IPS-18c (cell line): ENCODE results near the gene IDH3B.

Source experiments
- H3K4me3 ChIP-seq: 2 replicates; pipeline ENCODE4 v1.7.0; 2013; ENCODE audit warnings: low read depth, mild to moderate bottlenecking, low read length, moderate library complexity; ENCODE audit not compliant: insufficient read depth
- H3K9me3 ChIP-seq: one replicate; pipeline ENCODE4 v1.6.1; 2013; ENCODE audit warnings: mild to moderate bottlenecking, low read length, moderate library complexity; ENCODE audit not compliant: control insufficient read depth, insufficient read depth

The IDH3B gene

DNA sequence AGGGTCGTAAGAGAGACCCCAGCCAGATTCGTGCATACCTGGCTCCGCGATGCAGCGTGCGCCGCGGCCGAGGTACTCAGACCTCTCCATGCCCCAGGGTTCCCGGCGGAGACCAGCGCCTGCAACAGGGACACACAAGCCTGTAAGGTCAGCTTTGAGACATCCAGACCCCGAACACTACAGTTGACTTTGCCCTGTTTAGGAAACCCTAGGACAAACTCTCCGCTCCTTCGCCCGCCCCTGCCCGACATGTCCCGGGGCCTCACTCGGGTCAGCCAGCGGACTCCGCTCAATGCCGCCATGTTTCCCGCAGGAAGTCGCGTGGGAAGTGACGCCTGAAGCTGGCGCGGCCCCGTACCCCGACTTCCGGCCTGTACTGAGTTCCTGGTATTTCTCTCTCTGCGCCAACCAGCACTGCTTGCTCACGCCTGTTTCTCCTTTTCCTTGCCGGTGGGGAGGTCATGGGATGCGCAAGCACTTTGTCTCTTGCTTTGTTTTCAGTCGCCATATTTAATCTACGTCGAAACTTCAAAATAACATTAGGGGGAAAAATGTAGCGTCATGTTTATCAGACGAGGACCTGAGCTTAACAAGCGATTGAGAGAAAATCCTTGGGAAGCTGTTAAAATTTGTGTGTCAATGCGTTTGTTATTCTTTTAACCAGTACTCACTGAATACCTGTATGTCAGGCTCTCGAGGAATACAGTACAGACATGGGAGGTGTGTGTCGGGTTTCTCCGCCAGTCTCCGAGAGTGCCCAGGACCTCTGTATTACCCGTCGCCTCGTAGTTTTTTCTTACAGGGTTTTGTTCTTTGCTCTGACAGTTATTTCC, at the start of gene IDH3B:
Gene IDH3B (minus strand): TSS at position 330 of the 833 bp plus-strand sequence. CDS start 28 bp downstream, at position 302.
- no peaks in the 10 kb centered on the region for H3K9me3 ChIP-seq

DNA sequence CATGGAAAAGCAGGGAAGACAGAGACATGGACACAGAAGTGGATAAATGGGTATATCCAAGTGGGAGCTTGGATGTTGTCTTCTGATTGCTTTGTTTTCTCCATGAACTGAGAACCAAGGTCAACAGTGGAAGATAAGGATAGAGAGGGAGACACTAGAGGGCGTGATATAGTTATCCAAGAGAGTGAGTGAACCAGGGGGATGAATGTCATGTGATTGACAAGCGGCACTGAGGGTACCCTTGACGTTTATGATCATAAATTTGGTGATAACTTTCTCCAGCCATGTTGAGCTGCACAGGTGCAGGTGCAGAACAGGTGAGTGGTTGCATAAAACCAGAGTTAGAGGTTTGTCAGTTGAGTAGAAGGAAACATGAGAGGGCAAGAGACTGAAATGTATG, 49.3 kb upstream of the IDH3B start:
- Histone ChIP-seq H3K9me3 (no peaks in the 10 kb centered on the region), H3K4me3 (no peak overlapping the region)

More for the DNA sequence above, at the start of gene IDH3B:
- peak within 1 kb of the TSS; percentile 96 for H3K4me3 ChIP-seq

DNA sequence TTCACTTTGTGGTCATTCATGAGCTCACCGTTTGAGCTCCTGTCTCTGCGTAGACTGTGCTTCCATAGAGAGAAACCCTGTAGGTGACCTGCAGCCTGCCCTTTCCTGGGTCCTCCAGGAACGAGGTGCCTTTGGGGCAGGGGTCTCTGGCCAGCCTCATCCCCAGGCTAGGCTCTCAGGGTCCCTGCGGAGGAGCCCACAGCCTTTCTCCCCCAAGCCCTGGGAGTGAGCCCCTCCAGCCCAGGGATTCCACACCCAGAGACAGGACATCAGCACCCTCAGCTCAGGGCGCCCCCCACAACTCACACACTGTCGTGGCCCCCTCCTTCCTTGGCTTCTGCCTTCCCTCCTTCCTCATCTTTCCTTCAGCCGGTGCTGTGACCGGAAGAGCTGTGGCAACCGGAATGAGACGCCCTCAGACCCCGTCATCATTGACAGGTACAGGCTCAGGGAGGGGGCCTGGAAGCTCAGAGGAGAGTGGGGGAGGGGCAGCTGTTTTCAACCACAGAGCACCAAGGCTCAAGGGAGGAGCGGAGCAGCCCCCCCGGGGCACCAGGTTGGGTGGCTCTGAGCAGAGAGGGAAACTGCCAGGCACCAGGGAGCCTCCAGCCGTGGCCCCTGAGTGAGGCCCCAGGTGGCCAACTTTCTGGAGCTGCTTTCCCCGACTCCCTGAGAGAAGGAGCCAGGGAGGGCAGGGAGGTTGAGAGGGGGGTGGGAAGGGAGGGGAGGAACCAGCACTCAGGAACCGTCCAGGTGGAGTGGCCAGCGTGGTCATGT, 45.4 kb upstream of the IDH3B start:
- Histone ChIP-seq H3K4me3 (no peak overlapping the region), H3K9me3 (no peaks in the 10 kb centered on the region)

DNA sequence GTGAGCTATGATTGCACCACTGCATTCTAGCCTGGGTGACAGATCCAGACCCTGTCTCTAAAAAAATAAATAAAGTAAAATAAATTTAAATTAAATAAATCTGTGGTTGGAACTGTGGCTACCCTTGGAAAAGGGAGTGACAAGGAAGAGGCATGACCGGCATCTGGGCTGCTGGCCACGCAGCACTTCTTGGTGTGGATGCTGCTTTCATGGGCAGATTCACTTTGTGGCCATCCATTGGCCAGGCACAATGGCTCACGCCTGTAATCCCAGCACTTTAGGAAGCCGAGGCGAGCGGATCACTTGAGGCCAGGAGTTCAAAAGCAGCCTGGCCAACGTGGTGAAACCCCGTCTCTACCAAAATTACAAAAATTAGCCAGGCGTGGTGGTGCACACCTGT, 44.6 kb upstream of the IDH3B start:
- H3K9me3 ChIP-seq = no peaks in the 10 kb centered on the region

DNA sequence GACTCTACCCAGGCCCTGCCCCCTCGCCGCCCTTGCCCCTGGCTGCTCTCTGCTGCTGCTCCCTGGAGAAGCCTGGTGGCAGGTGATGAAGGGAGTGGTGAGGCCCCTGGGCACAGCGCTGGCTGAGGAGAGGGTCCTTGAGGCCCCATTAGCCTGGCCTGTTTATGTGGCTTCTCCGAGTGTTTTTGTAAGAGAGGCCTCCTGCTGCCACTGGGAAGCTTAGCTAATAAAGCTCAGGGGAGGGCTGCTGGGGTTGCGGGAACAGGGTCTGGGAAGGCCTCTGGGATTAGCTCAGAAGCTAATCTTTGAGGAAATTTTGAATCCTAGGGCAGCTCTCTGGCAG, 44.0 kb upstream of the IDH3B start:
- H3K9me3 ChIP-seq = peaks cover 2% of the 10 kb centered on the region

More for the DNA sequence above, 44.6 kb upstream of the IDH3B start:
- no peak overlapping the region for H3K4me3 ChIP-seq

DNA sequence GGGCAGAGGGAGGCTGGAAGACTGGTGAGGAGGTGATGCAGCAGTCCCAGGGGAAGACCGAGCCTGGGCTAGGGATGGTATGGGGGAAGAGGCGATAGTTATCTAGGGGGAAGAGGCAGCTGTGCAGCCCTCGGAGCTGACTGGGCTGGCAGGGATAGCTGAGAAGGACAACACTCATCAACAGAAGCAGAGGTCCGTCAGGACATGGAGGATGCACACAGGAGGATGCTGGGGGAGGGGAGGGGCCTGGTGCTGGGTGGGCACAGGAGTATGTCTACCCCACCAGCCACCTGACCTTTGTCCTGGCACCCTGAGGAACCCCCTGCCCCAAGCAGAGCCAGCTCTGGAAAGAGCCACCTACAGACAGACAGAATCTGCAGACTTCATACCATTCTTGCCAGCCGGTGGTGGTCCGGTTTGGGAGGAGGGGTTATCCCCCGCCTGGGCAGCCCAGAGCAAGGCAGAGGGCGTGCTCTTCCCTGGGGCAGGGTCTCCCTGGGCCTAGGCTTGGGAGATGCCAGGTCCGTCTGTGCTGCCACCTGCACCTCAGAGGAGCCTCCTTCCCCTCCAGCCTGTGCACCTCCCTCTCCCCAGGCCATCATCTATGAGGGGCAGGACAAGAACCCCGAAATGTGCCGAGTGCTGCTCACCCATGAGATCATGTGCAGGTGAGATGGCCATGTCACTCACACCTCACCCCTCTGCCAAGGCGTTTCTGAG, 43.5 kb upstream of the IDH3B start:
- no peak overlapping the region for H3K4me3 ChIP-seq

More for the DNA sequence above, 44.0 kb upstream of the IDH3B start:
- no peak overlapping the region for H3K4me3 ChIP-seq

DNA sequence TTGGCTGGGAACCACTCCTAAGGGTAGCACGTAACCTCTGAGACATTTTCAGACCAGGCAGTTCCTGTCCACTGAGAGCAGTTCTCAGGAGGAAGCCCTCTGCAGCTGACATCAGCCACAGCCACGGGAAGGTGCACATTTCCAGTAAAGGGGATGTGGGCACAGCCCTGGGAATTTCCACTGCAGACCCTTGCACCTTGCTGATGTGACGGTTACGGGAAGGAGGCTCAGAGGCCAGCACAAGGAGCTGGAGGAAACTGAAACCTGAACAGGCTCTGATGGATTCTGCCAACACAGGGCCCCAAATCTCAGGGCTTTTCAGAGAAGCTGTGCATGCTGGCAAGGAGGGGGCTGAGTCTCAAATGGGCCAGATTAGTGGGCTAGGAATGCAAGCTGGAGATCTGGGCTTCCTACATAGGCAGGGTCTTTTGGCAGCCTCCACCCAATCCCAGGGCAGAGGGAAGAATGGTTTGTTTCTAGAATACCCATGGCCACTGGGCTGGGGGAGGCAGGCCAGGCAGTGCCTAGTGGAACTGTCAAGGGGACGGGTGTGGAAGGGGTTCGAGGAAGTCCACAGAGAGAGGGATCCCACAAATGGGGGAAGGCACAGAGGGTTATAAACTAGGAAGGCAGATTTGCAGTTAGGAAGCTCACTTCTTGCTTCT, 42.8 kb upstream of the IDH3B start:
- H3K4me3 ChIP-seq = no peak overlapping the region
- H3K9me3 ChIP-seq = peaks cover 2% of the 10 kb centered on the region

More for the DNA sequence above, 43.5 kb upstream of the IDH3B start:
- H3K9me3 ChIP-seq = peaks cover 2% of the 10 kb centered on the region

DNA sequence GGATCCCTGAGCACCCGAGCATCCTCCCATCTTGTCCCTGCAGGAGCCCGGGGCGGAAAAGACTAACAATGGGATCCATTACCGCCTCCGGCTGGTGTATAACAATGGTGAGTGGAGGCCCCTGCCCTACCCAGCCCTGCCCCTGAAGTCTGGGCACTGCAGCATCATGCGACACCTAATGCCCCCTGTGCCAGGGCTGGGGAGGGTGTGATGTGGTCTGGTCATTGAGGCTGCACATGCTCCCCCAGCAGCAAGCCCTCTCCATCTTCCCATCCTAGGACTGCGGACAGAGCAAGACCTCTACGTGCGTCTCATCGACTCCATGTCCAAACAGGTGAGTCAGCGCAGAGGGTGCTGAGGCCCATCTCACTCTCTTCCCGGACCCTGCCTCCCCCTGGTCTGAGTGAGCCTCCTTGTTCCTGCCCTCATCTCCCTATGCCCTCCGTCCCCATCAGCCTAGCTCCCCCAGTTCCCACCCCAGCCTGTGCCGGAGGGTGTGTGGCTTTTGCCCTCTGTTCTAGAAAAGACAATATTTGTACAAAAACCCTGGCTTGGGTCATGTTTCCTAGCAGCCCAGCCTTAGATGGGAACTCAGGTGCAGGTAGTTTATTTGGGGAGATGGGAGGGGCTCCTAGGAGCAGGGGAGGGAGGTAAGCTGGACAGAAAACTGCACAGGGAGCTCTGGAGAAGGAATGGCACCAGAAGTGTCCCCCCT, 42.1 kb upstream of the IDH3B start:
- H3K4me3 ChIP-seq = no peak overlapping the region; the same call in 1 of the 2 replicates
- H3K9me3 ChIP-seq = peaks cover 2% of the 10 kb centered on the region

DNA sequence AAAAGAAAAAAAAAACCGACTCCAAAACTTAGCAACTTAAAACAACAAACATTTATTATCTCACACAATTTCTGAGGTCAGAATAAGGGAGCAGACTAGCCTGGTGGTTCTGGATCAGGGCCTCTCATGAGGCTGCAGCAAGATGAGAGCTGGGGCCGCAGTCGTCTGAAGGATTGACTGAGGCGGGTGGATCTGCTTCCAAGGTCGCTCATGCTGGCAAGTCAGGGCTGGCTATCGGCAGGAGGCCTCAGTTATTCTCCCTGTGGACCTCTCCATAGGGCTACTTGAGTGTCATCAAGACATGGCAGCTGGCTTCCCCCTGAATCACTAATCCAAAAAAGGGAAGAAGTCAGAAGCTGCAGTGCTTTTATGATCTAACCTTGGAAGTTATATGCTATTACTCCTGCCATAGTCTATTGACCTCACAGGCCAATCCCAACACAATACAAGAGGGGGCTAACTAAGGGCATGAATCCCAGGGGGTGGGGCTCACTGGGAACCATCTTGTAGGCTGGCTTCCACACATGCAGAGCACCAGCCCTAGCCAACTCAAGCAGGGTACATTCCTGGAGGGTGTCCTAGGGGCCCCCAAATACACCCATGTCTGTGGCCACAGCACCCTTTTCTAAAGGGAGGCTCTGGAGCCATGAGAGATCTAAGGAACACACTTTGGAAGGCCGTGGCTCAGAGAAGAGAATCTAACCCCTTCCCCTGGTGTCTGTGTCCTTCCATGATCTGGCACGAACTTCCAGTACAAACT, 39.9 kb upstream of the IDH3B start:
- Histone ChIP-seq H3K4me3 (no peak overlapping the region), H3K9me3 (peaks cover 2% of the 10 kb centered on the region)

DNA sequence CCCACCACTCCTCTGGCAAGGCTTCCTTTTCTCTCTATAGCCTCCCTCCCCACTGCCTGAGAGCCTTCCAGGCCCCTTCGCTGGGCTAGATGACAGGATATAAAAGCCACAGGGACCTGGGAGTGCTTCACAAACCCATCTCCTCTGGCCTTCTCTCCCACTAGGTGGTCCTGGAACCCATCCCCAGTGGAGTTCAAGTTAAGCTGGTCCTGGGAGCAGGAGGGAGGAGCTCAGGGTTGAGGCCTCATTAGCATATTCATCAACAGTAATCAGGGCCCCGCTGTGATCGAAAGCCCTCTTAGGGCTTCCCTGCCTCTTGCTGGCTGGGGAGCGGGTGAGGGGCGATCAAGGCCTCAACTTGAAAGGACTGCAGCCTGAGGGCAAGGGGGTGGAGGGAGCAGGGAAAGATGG, 37.7 kb upstream of the IDH3B start:
- H3K4me3 ChIP-seq = no peak overlapping the region; the same call in 1 of the 2 replicates

DNA sequence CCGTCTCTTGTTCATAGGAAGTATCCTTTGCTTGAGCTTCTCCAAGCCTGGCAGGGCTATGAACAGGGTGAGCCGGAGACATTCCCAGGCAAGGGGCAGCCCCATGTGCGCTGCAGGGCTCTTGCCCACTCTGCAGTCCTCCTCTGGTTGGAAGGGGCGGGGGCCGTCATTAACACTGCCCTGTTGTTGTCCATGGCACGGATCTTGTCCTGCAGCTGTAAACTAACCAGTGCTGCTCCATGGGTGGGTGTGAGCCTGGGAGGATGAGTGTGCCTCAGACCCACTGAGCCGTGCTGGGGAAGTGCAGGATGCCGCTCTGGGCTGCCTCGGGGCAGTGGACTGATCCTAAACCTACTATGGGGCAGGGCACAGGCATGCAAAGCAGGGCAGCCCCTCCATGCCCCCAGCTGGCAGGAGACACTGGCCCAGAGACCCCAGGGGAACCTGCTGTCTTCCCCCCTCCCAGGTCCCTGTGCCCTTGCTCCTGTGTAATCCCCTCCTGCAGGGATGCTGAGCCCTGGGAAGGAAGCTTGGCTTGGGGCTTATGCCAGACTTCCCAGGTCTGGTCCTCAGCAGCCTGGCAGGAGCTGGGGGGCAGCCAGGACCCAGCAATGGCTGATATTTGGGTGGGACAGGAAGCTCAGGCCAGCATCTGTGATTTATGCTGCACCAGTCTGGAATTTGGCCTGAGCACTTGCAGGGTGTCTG, 37.1 kb upstream of the IDH3B start:
- Histone ChIP-seq H3K9me3 (peaks cover 2% of the 10 kb centered on the region), H3K4me3 (no peak overlapping the region)

More for the DNA sequence above, 37.7 kb upstream of the IDH3B start:
- peaks cover 2% of the 10 kb centered on the region for H3K9me3 ChIP-seq

DNA sequence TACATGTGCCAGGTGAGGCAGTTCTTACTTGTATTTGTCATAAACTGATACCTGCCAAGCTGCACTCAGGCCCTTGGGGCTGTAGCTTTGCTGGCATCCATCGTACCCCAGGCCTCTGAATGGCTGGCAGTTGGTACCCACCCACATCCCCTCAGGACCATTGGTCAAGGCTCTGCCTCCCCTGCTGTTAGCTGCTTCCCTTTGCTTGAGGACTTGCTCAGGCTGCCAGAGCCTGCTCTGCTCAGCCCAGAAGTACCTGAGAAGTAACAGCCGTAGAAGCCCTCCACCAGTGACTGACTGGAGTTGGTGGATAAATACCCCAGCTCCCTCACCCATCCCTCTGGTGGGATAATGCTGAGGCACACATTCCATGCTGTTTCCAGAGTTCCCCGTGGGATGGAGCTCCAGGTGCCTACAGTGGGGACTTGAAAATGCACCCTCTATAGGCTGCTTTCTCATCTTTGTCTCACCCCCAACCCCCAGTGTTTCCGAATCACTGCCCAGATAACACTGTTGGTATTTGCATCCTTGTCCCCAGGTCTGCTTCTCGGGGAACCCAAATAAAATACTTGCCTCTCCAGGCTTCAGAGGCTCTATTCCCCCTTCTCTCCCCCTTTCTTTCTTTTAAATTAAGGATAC, 35.9 kb upstream of the IDH3B start:
- Histone ChIP-seq H3K4me3 (no peak overlapping the region), H3K9me3 (peaks cover 2% of the 10 kb centered on the region)

DNA sequence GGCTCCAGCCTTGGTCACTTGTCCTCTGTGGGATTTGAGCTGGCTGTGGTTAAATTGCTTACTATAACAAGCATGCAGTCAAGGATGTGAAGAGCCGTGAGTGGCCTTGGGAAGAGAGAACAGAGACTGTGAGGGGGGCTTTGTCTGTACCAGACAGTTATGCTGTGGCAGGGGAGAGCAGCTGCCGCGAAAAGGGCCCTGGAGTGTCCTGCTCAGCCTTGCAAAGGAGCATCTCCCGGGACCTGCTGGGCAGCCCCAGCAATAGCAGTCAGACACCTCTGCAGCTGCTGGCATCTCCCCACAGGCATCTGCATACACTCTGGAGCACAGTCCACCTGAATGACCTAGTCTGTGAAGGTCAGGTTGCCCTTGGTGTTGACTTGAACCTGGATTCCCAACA, 34.9 kb upstream of the IDH3B start:
- H3K9me3 ChIP-seq = peaks cover 5% of the 10 kb centered on the region
- no peak overlapping the region for H3K4me3 ChIP-seq

DNA sequence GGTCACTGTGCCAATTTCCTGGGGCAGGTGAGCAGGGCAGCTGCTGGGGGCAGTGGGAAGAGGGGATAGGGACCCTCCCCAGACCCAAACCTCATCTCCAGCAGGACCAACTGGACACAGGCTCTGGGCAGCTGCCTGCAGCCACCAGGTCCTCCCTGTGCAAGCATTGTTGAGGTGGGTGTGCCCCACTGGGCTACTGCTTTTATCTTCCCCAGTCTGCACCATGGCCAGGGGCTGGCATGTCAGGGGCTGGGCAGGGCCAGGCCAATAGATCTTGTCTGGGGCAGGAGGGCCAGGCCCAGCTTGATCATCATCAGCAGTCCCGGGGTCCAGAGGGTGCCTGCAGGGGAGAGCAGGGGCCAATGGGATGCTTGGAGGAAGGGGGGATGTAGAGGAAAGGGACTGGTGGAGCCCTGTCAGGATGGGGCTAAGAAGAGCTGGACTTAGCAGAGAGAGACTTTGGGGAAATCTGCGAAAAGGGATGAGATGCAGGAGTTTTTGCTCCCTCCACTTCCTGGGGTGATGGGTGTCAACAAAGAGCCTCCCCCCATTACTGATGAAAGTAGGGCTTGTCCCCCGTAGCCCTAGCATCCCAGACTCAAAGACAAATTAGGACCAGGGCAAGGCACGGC, 34.3 kb upstream of the IDH3B start:
- peaks cover 4% of the 10 kb centered on the region for H3K9me3 ChIP-seq
- H3K4me3 ChIP-seq = no peak overlapping the region

DNA sequence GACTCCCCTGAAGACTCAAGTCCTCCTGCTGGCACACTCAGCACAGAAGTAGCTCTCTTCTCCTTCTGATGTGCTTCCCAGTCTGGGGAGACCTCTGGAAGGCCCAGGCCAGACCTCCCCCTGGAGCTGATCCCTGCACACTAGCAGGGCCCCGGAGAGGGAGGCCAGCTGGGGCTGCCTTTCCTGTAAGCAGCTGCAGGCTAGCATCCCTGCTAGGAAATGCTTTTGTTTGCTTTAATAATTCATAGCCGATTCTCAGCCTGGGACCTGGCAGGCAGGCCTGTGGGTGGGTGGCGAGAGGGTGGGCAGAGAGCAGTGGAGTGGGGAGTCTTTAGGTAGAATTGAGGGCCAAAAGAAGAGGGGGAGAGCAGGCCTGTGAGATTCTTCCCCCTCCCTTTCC, 33.8 kb upstream of the IDH3B start:
- H3K9me3 ChIP-seq = peaks cover 3% of the 10 kb centered on the region
- no peak overlapping the region for H3K4me3 ChIP-seq
